SKM-1 (cell line): ENCODE data around the gene AHDC1.

Experiments
- DNase-seq: peaks from one replicate; lab custom pipeline; 2025; ENCODE audit not compliant: unreplicated experiment; lab: John Stamatoyannopoulos, UW

Gene AHDC1

GRCh38 chr1:27615346-27616192 lies 11.6 kb upstream of the AHDC1 start:
- no peak for DNase-seq

- no peak for DNase-seq
Observed at GRCh38 chr1:27614625-27615344, 10.8 kb upstream of the AHDC1 start.

- DNase-seq: no peak
Observed at GRCh38 chr1:27614043-27614624, 10.2 kb upstream of the AHDC1 start.

- no peak for DNase-seq
Observed at GRCh38 chr1:27612718-27613117, 8.8 kb upstream of the AHDC1 start.

GRCh38 chr1:27611450-27611849 lies 7.5 kb upstream of the AHDC1 start:
- no peak for DNase-seq

GRCh38 chr1:27609618-27610240 lies 5.8 kb upstream of the AHDC1 start:
- DNase-seq: no peak

- DNase-seq: no peak
Observed at GRCh38 chr1:27609210-27609555, 5.2 kb upstream of the AHDC1 start.

GRCh38 chr1:27607239-27607804 lies 3.4 kb upstream of the AHDC1 start:
- DNase-seq: no peak

- no peak for DNase-seq
Observed at GRCh38 chr1:27606708-27607238, 2.8 kb upstream of the AHDC1 start.

- DNase-seq: no peak
Observed at GRCh38 chr1:27605796-27606707, 2.1 kb upstream of the AHDC1 start.

- DNase-seq: no peak
Observed at GRCh38 chr1:27605300-27605766, 1.4 kb upstream of the AHDC1 start.

- DNase-seq: no peak
Observed at GRCh38 chr1:27604579-27605299, 795 bp upstream of the AHDC1 start.

GRCh38 chr1:27603309-27603680 lies 649 bp downstream of the AHDC1 start:
- DNase-seq: no peak

GRCh38 chr1:27602462-27603308 lies 1.3 kb downstream of the AHDC1 start:
- DNase-seq: no peak

GRCh38 chr1:27601771-27602461 lies 2.0 kb downstream of the AHDC1 start:
- no peak for DNase-seq

- DNase-seq: no peak
Observed at GRCh38 chr1:27601321-27601770, 2.6 kb downstream of the AHDC1 start.

- DNase-seq: no peak
Observed at GRCh38 chr1:27600498-27601175, 3.3 kb downstream of the AHDC1 start.
